HL-60 (cell line): ENCODE data around the gene FAM120AOS.

ENCODE experiments used
- GABPA ChIP-seq: IDR thresholded peaks from 2 replicates; pipeline ENCODE4 v1.6.1; 2012; ENCODE audit warnings: low read depth
- POLR2AphosphoS5 ChIP-seq: IDR thresholded peaks from 2 replicates; pipeline ENCODE4 v1.6.1; 2012; ENCODE audit warnings: low read depth
- SPI1 ChIP-seq: IDR thresholded peaks from 2 replicates; pipeline ENCODE4 v1.6.1; 2012; ENCODE audit warnings: low read depth, mild to moderate bottlenecking, borderline replicate concordance
- TF ChIP-seq, protein P1 (sequence below): IDR thresholded peaks from 2 replicates; pipeline ENCODE4 v1.6.1; 2012; ENCODE audit warnings: low read depth; ENCODE audit not compliant: insufficient replicate concordance
- TF ChIP-seq, protein P2 (sequence below): IDR thresholded peaks from one replicate; pipeline ENCODE4 v1.5.1; 2011; ENCODE audit warnings: low read length, control low read depth, inconsistent platforms; ENCODE audit not compliant: insufficient read depth

DNA sequence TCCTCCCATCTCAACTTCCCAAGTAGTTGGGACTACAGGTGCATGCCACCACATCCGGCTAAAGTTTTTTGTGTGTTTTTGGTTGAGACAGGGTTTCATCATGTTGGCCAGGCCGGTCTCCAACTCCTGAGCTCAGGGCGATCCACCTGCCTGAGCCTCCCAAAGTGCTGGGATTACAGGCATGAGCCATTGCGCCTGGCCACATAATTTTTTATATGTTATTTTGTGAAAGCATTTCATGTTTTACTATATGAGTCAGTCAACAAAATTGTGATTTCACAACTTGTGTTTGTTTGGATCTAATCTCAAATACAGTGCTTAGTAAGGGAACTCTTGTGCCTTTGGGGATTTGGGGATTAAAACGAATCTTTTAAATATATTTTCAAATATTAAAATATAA, 20.0 kb upstream of the FAM120AOS start:
- TF ChIP-seq, protein P1, sequence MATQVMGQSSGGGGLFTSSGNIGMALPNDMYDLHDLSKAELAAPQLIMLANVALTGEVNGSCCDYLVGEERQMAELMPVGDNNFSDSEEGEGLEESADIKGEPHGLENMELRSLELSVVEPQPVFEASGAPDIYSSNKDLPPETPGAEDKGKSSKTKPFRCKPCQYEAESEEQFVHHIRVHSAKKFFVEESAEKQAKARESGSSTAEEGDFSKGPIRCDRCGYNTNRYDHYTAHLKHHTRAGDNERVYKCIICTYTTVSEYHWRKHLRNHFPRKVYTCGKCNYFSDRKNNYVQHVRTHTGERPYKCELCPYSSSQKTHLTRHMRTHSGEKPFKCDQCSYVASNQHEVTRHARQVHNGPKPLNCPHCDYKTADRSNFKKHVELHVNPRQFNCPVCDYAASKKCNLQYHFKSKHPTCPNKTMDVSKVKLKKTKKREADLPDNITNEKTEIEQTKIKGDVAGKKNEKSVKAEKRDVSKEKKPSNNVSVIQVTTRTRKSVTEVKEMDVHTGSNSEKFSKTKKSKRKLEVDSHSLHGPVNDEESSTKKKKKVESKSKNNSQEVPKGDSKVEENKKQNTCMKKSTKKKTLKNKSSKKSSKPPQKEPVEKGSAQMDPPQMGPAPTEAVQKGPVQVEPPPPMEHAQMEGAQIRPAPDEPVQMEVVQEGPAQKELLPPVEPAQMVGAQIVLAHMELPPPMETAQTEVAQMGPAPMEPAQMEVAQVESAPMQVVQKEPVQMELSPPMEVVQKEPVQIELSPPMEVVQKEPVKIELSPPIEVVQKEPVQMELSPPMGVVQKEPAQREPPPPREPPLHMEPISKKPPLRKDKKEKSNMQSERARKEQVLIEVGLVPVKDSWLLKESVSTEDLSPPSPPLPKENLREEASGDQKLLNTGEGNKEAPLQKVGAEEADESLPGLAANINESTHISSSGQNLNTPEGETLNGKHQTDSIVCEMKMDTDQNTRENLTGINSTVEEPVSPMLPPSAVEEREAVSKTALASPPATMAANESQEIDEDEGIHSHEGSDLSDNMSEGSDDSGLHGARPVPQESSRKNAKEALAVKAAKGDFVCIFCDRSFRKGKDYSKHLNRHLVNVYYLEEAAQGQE, result no peak
- TF ChIP-seq POLR2AphosphoS5, result no peak
- TF ChIP-seq, protein P2, sequence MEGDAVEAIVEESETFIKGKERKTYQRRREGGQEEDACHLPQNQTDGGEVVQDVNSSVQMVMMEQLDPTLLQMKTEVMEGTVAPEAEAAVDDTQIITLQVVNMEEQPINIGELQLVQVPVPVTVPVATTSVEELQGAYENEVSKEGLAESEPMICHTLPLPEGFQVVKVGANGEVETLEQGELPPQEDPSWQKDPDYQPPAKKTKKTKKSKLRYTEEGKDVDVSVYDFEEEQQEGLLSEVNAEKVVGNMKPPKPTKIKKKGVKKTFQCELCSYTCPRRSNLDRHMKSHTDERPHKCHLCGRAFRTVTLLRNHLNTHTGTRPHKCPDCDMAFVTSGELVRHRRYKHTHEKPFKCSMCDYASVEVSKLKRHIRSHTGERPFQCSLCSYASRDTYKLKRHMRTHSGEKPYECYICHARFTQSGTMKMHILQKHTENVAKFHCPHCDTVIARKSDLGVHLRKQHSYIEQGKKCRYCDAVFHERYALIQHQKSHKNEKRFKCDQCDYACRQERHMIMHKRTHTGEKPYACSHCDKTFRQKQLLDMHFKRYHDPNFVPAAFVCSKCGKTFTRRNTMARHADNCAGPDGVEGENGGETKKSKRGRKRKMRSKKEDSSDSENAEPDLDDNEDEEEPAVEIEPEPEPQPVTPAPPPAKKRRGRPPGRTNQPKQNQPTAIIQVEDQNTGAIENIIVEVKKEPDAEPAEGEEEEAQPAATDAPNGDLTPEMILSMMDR, result no peak
- no peak for TF ChIP-seq GABPA
- TF ChIP-seq SPI1, result no peak
